ENCODE measurements around the gene ERBB4. TPM values are rescaled to one million over a fixed set of nuclear protein-coding genes. Genes with fewer than 3 reads are reported as not detected.

Gene ERBB4
- total RNA-seq, 1 donor from 2014 or later: 2.2 TPM

GRCh38 chr2:211487733-211488132 is 1050.9 kb downstream of the ERBB4 start:
- no peak for DNase-seq (ENCODE audit: low read depth)
- TF ChIP-seq CTCF (conservative IDR thresholded peaks at IDR 0.05; ENCODE audit: low read depth, low read length): no peak

GRCh38 chr2:211479536-211480150 is 1059.0 kb downstream of the ERBB4 start:
- no peak for TF ChIP-seq CTCF (conservative IDR thresholded peaks at IDR 0.05; ENCODE audit: low read depth, low read length)
- H3K4me3 ChIP-seq (ENCODE audit: low read depth, low read length): no peak overlapping the region

More at GRCh38 chr2:211487733-211488132, 1050.9 kb downstream of the ERBB4 start:
- H3K4me3 ChIP-seq (ENCODE audit: low read depth, low read length): no peak overlapping the region

GRCh38 chr2:211477537-211478275 is 1060.9 kb downstream of the ERBB4 start:
- no peak overlapping the region for H3K4me3 ChIP-seq (ENCODE audit: low read depth, low read length)
- no peak for DNase-seq (ENCODE audit: low read depth)
- TF ChIP-seq CTCF (conservative IDR thresholded peaks at IDR 0.05; ENCODE audit: low read depth, low read length): no peak

More at GRCh38 chr2:211479536-211480150, 1059.0 kb downstream of the ERBB4 start:
- DNase-seq (ENCODE audit: low read depth): no peak

GRCh38 chr2:211473116-211473515 is 1065.5 kb downstream of the ERBB4 start:
- TF ChIP-seq CTCF (conservative IDR thresholded peaks at IDR 0.05; ENCODE audit: low read depth, low read length): no peak
- DNase-seq (ENCODE audit: low read depth): no peak

GRCh38 chr2:211469664-211470059 is 1068.9 kb downstream of the ERBB4 start:
- no peak overlapping the region for H3K4me3 ChIP-seq (ENCODE audit: low read depth, low read length)
- no peak for TF ChIP-seq CTCF (conservative IDR thresholded peaks at IDR 0.05; ENCODE audit: low read depth, low read length)
- no peak for DNase-seq (ENCODE audit: low read depth)

More at GRCh38 chr2:211473116-211473515, 1065.5 kb downstream of the ERBB4 start:
- no peak overlapping the region for H3K4me3 ChIP-seq (ENCODE audit: low read depth, low read length)

GRCh38 chr2:211468877-211469663 is 1069.5 kb downstream of the ERBB4 start:
- no peak for TF ChIP-seq CTCF (conservative IDR thresholded peaks at IDR 0.05; ENCODE audit: low read depth, low read length)
- no peak for DNase-seq (ENCODE audit: low read depth)
- H3K4me3 ChIP-seq (ENCODE audit: low read depth, low read length): no peak overlapping the region
